ENCODE measurements around the gene ACAT2. TPM values are rescaled to one million over a fixed set of nuclear protein-coding genes. Genes with fewer than 3 reads are reported as not detected.
"Not testable (repeated sequence)": the region's sequence is repeated elsewhere in the genome, so short reads cannot be mapped to it uniquely, and the experiment has no call there.

The ACAT2 gene
- polyA plus RNA-seq, 3 donors from 2014 or later: 32.7 to 57.4 (median 45.4) TPM

GRCh38 chr6:159790956-159791598 is 29.2 kb downstream of the ACAT2 start:
- peak overlapping the region; percentile 98 to 100 (median 100) for H3K4me3 Mint-ChIP-seq
- peaks cover 7 to 11% (median 8%) of the 10 kb centered on the region in 3 donors for H3K27me3 Mint-ChIP-seq (ENCODE audit: low read depth in 3 of 3)
- peak overlapping the region; percentile 95 to 99 (median 98) for H3K27ac Mint-ChIP-seq
- H3K9me3 Mint-ChIP-seq: no peaks in the 10 kb centered on the region
- DNase-seq: peak in 1 of 3 donors; percentile 6
- peaks cover 4 to 24% (median 6%) of the 10 kb centered on the region in 3 donors for H3K36me3 Mint-ChIP-seq
- H3K4me1 Mint-ChIP-seq: peaks cover 42 to 76% of the 10 kb centered on the region in 2 donors

GRCh38 chr6:159794976-159795375 is 33.1 kb downstream of the ACAT2 start:
- H3K27ac Mint-ChIP-seq; H3K9me3 Mint-ChIP-seq; H3K27me3 Mint-ChIP-seq (ENCODE audit: low read depth in 3 of 3); H3K4me3 Mint-ChIP-seq; DNase-seq: not testable (repeated sequence)
- H3K4me1 Mint-ChIP-seq: peaks cover 21 to 51% of the 10 kb centered on the region in 2 donors
- H3K36me3 Mint-ChIP-seq: peaks cover 6 to 37% (median 18%) of the 10 kb centered on the region in 3 donors

GRCh38 chr6:159797554-159797953 is 35.7 kb downstream of the ACAT2 start:
- no peaks in the 10 kb centered on the region for H3K27me3 Mint-ChIP-seq (ENCODE audit: low read depth in 3 of 3)
- no peak for DNase-seq
- H3K4me3 Mint-ChIP-seq: no peak overlapping the region
- no peak overlapping the region for H3K27ac Mint-ChIP-seq
- H3K36me3 Mint-ChIP-seq: peaks cover 6 to 31% (median 12%) of the 10 kb centered on the region in 3 donors
- H3K4me1 Mint-ChIP-seq: peaks cover 1 to 25% of the 10 kb centered on the region in 2 donors
- H3K9me3 Mint-ChIP-seq: no peaks in the 10 kb centered on the region

DNA sequence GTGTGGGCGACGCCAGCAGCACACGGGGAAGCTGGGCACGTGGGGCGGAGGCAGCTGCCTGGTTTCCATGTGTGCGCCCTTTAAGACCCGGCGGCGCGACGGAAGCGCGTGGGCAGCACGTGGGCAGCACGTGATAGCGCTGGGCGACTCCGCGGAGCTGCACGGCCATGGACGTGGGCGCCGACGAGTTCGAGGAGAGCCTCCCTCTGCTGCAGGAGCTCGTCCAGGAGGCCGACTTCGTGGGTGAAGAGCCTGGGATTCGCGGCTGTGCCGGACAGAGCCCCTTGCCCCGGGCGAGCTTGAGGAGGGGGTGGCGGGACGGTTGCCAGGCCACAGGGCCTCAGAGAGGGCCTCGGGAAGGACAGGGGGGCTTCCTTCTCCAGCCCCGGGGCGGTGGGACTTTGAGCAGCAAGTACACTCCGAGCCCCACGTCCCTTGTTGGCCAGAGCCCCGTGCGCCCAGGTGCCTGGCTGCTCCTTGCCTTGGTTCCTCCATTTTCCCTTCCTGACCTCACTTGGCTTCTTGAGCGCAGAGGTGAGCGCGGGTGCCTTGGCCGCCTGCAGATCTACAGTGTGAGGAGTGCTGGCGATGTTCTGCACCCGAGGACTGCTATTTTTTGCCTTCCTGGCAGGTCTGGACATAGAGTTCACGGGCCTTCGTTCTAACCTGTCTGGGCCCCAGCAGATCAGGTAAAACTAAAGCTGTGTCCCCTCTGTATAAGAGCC is 38.5 kb downstream of the ACAT2 start, which contains the start of gene PNLDC1:
Gene PNLDC1 (plus strand): TSS at position 136 of the 725 bp plus-strand sequence. CDS start 32 bp downstream, at position 168.
- no peaks in the 10 kb centered on the region for H3K4me1 Mint-ChIP-seq
- H3K27me3 Mint-ChIP-seq (ENCODE audit: low read depth in 3 of 3): no peaks in the 10 kb centered on the region
- peak within 1 kb of the TSS in 1 of 6 donors; percentile 56 for H3K27ac Mint-ChIP-seq
- H3K36me3 Mint-ChIP-seq: peaks cover 10 to 21% (median 12%) of the 10 kb centered on the region in 3 donors
- no peaks in the 10 kb centered on the region for H3K9me3 Mint-ChIP-seq
- H3K4me3 Mint-ChIP-seq: no peak within 1 kb of the TSS
- DNase-seq: no peak

DNA sequence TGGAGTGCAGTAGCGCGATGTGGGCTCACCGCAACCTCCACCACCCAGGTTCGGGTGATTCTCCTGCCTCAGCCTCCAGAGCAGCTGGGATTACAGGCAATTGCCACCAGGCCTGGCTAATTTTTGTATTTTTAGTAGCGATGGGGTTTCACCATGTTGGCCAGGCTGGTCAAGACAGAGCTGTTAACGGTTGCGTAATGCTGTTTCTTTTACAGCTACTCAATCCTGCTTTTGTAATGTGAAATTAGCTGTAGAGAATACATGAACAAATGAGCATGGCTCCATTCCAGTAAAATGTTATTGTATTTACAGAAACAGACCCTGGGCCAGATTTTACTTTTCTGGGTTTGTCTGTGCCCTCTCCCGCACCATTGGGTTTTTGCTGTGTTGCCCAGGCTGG is 40.1 kb downstream of the ACAT2 start:
- no peak overlapping the region for H3K27ac Mint-ChIP-seq
- peaks cover 10 to 21% (median 12%) of the 10 kb centered on the region in 3 donors for H3K36me3 Mint-ChIP-seq
- no peaks in the 10 kb centered on the region for H3K4me1 Mint-ChIP-seq
- DNase-seq: no peak
- H3K4me3 Mint-ChIP-seq: no peak overlapping the region
- H3K27me3 Mint-ChIP-seq (ENCODE audit: low read depth in 3 of 3): no peaks in the 10 kb centered on the region
- no peaks in the 10 kb centered on the region for H3K9me3 Mint-ChIP-seq

- Mint-ChIP-seq H3K27me3 (ENCODE audit: low read depth in 3 of 3) (no peaks in the 10 kb centered on the region), H3K27ac (no peak overlapping the region), H3K4me3 (no peak overlapping the region), H3K4me1 (no peaks in the 10 kb centered on the region), H3K9me3 (no peaks in the 10 kb centered on the region), H3K36me3 (peaks cover 1 to 7% (median 2%) of the 10 kb centered on the region in 3 donors)
- DNase-seq: no peak
Observed at GRCh38 chr6:159804504-159804903, 42.7 kb downstream of the ACAT2 start.

GRCh38 chr6:159805440-159806020 is 43.7 kb downstream of the ACAT2 start:
- no peak for DNase-seq
- H3K27me3 Mint-ChIP-seq (ENCODE audit: low read depth in 3 of 3): no peaks in the 10 kb centered on the region
- H3K36me3 Mint-ChIP-seq: peaks cover 0 to 7% (median 4%) of the 10 kb centered on the region in 3 donors
- no peaks in the 10 kb centered on the region for H3K9me3 Mint-ChIP-seq
- H3K4me1 Mint-ChIP-seq: no peaks in the 10 kb centered on the region
- no peak overlapping the region for H3K27ac Mint-ChIP-seq
- H3K4me3 Mint-ChIP-seq: no peak overlapping the region

- Mint-ChIP-seq H3K4me3 (no peak overlapping the region), H3K36me3 (peaks cover 0 to 12% (median 9%) of the 10 kb centered on the region in 3 donors), H3K27me3 (ENCODE audit: low read depth in 3 of 3) (no peaks in the 10 kb centered on the region), H3K27ac (no peak overlapping the region), H3K4me1 (no peaks in the 10 kb centered on the region), H3K9me3 (no peaks in the 10 kb centered on the region)
- DNase-seq: no peak
Observed at GRCh38 chr6:159806021-159806458, 44.2 kb downstream of the ACAT2 start.

- DNase-seq: no peak
- H3K9me3 Mint-ChIP-seq: no peaks in the 10 kb centered on the region
- no peak overlapping the region for H3K4me3 Mint-ChIP-seq
- H3K4me1 Mint-ChIP-seq: no peaks in the 10 kb centered on the region
- H3K36me3 Mint-ChIP-seq: peaks cover 0 to 16% (median 9%) of the 10 kb centered on the region in 3 donors
- no peak overlapping the region for H3K27ac Mint-ChIP-seq
- no peaks in the 10 kb centered on the region for H3K27me3 Mint-ChIP-seq (ENCODE audit: low read depth in 3 of 3)
Observed at GRCh38 chr6:159807150-159807858, 45.5 kb downstream of the ACAT2 start.

- H3K36me3 Mint-ChIP-seq: peaks cover 0 to 13% (median 9%) of the 10 kb centered on the region in 3 donors
- H3K4me1 Mint-ChIP-seq: no peaks in the 10 kb centered on the region
- no peak for DNase-seq
- no peaks in the 10 kb centered on the region for H3K9me3 Mint-ChIP-seq
- no peaks in the 10 kb centered on the region for H3K27me3 Mint-ChIP-seq (ENCODE audit: low read depth in 3 of 3)
- H3K27ac Mint-ChIP-seq: peak overlapping the region in 1 of 6 donors; percentile 18
- H3K4me3 Mint-ChIP-seq: no peak overlapping the region
Observed at GRCh38 chr6:159808647-159809046, 46.8 kb downstream of the ACAT2 start.

- no peaks in the 10 kb centered on the region for H3K9me3 Mint-ChIP-seq
- H3K4me3 Mint-ChIP-seq: no peak overlapping the region
- no peak for DNase-seq
- H3K27ac Mint-ChIP-seq: no peak overlapping the region
- H3K36me3 Mint-ChIP-seq: peaks cover 0 to 13% (median 12%) of the 10 kb centered on the region in 3 donors
- no peaks in the 10 kb centered on the region for H3K4me1 Mint-ChIP-seq
- no peaks in the 10 kb centered on the region for H3K27me3 Mint-ChIP-seq (ENCODE audit: low read depth in 3 of 3)
Observed at GRCh38 chr6:159809149-159809548, 47.3 kb downstream of the ACAT2 start.

GRCh38 chr6:159813781-159814180 is 51.9 kb downstream of the ACAT2 start:
- H3K27ac Mint-ChIP-seq: no peak overlapping the region

GRCh38 chr6:159815410-159815809 is 53.6 kb downstream of the ACAT2 start:
- Mint-ChIP-seq H3K9me3 (no peaks in the 10 kb centered on the region), H3K4me3 (no peak overlapping the region), H3K27ac (no peak overlapping the region), H3K4me1 (peaks cover 11 to 13% of the 10 kb centered on the region in 2 donors), H3K27me3 (ENCODE audit: low read depth in 3 of 3) (peaks cover 0 to 2% (median 0%) of the 10 kb centered on the region in 3 donors), H3K36me3 (peaks cover 0 to 12% (median 10%) of the 10 kb centered on the region in 3 donors)
- DNase-seq: no peak

More at GRCh38 chr6:159813781-159814180, 51.9 kb downstream of the ACAT2 start:
- DNase-seq: no peak
- Mint-ChIP-seq H3K4me1 (no peaks in the 10 kb centered on the region), H3K9me3 (no peaks in the 10 kb centered on the region), H3K4me3 (no peak overlapping the region), H3K36me3 (peaks cover 0 to 13% (median 10%) of the 10 kb centered on the region in 3 donors), H3K27me3 (ENCODE audit: low read depth in 3 of 3) (peaks cover 0 to 2% (median 0%) of the 10 kb centered on the region in 3 donors)
